Erythroblast (primary cell): ENCODE results near the gene PBRM1.

Source experiments
- GATA1 ChIP-seq: IDR thresholded peaks from 2 replicates; pipeline ENCODE4 v1.6.1; 2011; ENCODE audit warnings: low read depth, mild to moderate bottlenecking, control low read depth, low read length, moderate library complexity
- POLR2A ChIP-seq: IDR thresholded peaks from 2 replicates; pipeline ENCODE4 v1.6.1; 2011; ENCODE audit warnings: mild to moderate bottlenecking, low read length

DNA sequence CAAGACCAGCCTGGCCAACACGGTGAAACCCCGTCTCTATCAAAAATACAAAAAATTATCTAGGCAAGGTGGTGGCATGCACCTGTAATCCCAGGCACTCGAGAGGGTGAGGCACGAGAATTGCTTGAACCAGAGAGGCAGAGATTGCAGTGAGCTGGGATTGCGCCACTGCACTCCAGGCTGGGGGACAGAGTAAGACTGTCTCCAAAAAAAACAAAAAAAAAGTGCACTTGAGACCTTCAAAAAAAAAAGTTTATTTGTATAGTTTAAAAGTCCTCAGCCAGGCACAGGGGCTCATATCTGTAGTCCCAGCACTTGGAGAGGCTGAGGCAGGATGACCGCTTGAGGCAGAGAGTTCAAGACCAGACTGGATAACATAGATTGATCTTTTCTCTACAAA, 2.1 kb downstream of the PBRM1 start:
- TF ChIP-seq POLR2A (no peak), GATA1 (no peak)
